HG02870 (cell line): ENCODE results near the gene STAG2.
"Not testable (repeated sequence)": the region's sequence is repeated elsewhere in the genome, so short reads cannot be mapped to it uniquely, and the experiment has no call there.

Experiments
- ATAC-seq: cut with Tn5 transposase; IDR thresholded peaks from one replicate; pipeline ENCODE4 v1.9.1; 2021; ENCODE audit warnings: mild to moderate bottlenecking, moderate library complexity; ENCODE audit not compliant: unreplicated experiment

STAG2 gene

DNA sequence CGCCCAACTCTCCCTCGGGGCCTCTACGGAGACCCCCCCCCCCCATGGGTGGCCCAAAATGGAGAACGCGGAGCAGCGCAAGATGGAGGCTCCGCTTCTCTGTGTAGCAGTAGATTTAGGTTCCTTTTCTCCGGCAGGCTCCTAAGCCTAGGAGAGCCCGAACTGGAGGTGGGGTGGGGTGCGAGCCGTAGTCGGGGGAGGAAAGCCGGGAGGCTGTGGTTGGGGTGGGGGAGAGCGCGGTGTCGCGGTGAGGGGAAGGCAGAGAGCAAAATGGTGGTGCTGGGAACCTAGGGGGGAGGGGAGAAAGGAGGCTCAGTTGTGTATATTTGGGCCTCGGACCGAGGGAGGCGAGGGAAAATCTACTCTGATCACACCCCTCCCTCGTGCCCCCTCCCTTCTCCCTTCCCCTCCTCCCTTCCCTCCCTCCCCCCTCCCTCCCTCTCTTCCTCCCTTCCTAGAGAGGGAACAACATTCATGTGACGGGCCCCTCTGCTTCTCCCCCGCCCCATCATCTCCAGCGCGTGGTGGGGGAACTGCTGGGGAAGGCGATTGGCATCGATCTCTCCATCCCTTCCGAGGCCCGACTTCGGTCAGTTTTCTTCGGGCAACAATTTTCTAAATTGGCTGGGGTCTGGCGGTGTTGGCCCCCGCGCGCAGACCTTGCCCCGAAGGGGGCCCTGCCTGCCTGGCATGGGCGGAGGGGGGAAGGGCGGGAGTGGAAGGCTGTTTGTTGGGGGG lies at the start of gene STAG2:
Gene STAG2, plus strand, starts transcription at position 439 of the 738 bp plus-strand sequence. CDS start 60,922 bp downstream, outside the sequence.
- ATAC-seq = no peak

- ATAC-seq = no peak
These were observed 44.4 kb upstream of the STAG2 start for GRCh38 chrX:123917069-123917468.

GRCh38 chrX:123918106-123918721 lies 43.3 kb upstream of the STAG2 start:
- ATAC-seq = no peak

DNA sequence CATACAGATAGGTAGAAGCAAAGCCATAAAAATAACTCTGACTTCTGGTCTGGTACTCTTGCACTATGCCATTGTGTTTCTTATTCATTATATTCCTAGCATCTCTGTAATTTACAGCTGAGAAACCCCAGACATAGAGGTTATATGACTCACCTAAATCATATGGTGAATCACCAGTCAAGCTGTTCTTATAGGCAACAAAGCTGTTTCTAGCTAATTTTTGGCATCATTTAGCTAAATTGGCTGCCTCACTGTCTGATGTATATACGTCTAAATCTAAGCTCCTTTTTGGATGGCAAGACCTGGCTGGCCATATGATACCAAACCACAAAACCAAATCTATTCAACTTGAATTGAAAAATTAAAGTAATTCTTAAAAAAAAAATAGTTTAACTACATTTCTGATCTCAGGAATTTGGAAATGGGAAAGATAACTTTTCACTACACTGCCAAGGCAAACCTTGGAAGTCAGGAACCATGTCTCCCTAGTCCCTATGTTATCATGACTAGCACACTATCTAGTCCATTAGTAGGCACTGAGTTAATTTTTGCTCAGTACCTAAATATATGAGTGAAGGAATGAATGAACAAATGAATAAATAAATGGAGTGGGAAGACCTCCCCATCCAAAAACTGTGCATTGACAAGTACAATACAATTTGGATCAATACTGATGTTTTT lies 41.3 kb upstream of the STAG2 start:
- no peak for ATAC-seq

- ATAC-seq = no peak
These were observed 38.3 kb upstream of the STAG2 start for GRCh38 chrX:123923211-123923610.

- no peak for ATAC-seq
These were observed 37.3 kb upstream of the STAG2 start for GRCh38 chrX:123924186-123924585.

- no peak for ATAC-seq
These were observed 33.7 kb upstream of the STAG2 start for GRCh38 chrX:123927845-123928244.

DNA sequence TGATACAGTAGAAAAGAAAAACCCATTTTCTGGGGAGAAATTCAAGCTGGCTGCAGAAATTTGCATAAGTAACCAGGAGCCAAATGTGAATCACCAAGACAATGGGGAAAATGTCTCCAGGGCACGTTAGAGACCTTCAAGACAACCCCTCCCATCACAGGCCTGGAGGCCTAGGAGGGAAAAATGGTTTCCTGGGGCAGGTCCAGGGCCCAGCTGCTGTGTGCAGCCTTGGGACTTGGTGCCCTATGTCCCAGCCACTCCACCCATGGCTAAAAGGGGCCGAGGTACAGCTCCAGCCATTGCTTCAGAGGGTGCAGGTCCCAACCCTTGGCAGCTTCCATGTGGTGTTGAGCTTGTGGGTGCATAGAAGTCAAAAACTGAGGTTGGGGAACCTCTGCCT lies 29.5 kb upstream of the STAG2 start:
- not testable (repeated sequence) for ATAC-seq

- no peak for ATAC-seq
These were observed 18.4 kb upstream of the STAG2 start for GRCh38 chrX:123943074-123943473.

DNA sequence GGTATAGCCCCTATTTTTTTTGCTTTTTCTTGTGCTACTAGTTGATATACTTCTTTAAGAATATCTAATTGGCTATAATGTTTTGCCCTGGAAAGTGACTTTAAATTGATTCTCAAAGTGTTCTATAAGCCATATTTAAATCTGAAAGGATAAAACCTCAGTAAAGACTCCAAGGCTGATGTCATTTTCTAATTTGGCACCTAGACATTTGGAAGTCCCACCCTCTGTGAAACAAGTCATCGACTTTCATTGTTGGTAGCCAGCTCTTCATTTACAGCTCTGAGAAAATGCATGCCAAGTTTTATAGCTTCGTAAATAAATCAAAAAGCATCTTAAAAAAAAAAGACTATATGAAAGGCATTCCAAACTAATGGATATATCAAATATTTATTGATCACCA lies 18.0 kb upstream of the STAG2 start:
- no peak for ATAC-seq

DNA sequence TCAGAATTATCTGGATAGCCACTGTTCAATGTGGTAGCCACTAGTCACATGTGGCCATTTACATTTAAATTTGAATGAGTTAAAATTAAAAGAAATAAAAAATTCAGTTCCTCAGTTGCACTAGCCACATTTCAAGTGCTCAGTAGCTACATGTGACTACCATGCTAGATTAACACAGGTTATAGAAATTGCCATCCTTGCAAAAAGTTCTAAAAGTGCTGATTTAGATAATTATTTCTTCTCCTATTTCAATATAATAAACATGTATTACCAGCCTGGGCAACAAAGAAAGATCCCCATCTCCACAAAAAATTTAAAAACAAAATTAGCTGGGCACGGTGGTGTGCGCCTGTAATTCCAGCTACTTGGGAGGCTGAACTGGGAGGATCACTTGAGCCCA lies 11.7 kb upstream of the STAG2 start:
- ATAC-seq = no peak

DNA sequence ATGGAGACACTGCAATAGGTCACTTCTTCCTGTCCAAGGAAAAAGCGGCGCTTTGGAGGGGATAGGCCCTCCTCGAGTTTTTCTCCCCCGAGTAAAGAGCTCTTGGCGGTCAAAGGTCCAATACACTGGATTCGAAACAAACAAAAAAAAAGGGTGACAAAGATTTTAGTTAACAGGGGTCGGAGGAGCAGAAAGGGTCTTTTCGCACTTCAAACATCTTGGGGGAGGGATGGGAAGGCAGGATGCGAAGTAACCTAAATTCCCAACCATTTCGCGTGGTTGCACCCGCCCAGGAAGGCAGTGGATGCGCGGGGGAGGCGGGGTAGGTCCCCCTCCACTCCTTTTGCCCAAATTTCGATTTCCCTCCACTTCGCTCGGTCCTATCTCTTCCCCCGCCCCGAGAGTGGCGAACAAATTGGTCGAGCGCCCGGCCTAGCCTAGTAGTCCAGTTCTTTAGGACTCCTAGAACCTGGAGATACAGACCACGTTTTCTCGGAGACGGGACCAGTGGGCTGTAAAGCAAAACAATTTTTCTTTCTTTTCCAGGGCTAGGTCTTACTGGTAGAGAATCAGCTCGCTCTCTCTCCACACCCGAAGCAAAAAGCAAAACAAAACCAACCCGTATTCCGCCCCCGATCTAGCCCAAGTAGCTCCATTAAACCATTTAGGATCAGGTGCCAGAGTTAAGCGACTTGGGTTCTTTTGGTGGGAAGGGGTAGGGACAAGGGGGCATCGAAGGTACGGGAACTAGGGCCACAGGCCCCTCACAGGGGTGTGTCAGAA lies 2.0 kb upstream of the STAG2 start:
- no peak for ATAC-seq

DNA sequence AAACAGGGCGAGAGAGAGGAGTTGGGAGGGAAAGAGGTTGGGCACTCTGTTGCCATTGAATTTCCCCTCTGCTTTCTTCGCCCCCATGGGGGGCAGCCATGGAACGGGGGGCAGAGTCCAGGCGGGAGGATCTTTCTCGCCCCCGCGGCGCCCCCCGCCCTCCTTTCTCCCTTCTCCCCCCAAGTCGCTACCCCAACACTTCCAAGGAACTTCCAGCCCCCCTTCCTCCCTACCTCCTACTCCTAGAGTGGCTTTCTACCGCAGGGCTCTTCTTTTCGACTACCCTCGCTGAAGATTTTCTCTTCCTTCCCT lies 594 bp upstream of the STAG2 start:
- ATAC-seq = no peak

DNA sequence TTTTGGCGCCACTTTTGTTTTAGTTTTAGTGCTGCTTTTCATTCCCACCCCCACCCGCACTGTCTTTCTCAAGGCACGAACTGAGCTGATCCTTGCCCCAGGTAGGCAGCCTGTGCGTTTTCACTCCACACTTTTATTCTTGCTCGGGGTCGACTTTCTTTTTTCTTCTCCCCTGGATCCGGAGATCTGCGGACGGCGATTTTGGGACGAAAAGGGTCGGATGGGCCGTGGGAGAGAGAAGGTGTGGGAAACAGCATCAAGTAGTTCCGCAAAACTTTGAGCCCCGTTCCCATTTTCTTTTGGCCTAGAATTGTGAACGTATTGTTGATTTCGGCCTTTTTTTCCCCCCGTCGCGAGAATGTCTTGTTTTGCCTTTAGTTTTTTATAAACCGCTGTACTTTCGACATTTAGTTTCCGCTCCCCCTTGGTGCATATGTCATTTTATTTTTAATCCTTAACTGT lies 531 bp downstream of the STAG2 start:
- ATAC-seq = no peak

- peak; percentile 64 for ATAC-seq
These were observed 1.4 kb downstream of the STAG2 start for GRCh38 chrX:123962794-123963373.

DNA sequence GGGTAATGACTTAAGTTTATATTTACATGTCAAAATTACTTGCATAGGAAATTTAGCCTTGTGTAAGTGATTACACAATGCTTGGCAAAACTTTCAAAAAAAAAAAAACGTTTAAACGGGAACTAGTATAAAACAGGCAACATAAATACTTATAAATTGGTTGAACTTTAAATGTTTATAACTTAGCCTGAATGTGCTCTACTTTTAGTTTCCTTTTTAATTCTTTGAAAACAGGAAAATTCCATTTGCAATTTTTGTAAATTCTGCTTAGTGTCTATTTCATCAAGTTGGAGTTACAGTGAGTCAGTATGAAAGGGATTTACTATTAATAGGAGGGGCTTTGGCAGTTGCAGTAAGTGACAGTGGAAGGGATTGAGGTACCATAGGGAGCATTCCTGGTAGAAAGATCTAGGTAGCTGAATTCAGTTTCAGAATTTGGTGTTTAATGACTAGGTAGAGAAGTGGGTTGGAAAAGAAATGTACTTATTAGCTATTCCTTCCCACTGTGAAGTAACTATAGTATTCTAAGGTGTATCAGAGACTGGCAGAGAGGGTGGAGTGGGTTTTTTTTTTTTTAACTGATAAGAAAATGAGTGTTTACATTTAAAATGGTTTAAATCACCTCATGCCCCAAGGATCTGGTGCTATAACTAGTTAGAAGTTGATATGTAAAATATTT lies 2.8 kb downstream of the STAG2 start:
- ATAC-seq = no peak

DNA sequence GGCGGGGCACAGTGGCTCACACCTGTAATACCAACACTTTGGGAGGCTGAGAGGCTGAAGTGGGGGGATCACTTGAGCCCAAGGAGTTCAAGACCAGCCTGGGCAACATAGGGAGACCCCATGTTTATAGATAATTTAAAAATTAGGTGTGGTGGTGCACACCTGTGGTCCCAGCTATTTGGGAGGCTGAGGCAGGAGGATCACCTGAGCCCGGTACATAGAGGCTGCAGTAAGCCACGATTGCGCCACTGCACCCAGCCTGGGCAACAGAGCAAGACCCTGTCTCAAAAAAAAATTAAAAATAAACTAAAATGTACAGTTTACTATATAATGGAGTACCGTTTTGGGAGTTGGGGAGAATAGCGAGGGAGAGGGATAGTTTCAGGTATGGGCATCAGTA lies 4.2 kb downstream of the STAG2 start:
- ATAC-seq = no peak

- no peak for ATAC-seq
These were observed 6.0 kb downstream of the STAG2 start for GRCh38 chrX:123967497-123967896.

GRCh38 chrX:123968383-123969050 lies 7.0 kb downstream of the STAG2 start:
- no peak for ATAC-seq

DNA sequence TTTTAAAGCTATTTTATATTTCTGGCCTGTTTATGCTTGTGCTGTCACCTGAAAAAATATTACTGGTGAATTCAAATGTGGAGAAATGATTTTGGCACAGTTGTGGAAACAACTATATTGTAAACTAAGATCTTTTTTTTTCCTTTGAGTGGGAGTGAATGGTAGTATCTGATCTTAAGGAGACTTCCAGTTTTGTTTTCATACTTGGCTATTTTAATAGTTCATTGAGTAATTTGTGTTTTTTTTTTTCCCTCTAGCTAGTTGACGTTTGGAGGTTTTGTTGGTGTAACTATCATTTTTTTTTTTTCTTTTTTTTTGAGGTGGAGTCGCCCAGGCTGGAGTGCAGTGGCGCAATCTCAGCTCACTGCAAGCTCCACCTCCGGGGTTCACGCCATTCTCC lies 10.5 kb downstream of the STAG2 start:
- no peak for ATAC-seq
